Measurements from ENCODE around the gene TTLL6.

DNA sequence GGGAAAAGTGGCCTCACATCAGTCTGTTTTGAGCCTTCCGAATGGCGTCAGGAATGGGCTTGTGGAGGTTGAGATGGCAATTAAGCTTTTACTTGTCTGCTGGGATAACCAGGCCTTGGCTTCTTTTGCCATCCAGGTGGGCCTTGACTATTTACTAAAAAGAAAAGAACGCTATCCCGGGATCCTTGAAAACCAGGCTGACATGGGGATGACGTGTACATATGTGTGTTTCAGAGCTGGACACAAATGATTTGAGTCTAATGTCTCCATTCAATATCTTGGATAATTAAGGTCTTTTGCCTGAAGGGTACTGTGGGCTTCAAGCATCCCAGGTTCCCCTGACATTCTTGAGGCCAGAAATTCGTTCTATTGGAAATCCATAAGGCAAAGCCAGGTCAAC lies 55.9 kb downstream of the TTLL6 start:
- TF ChIP-seq, protein P1, sequence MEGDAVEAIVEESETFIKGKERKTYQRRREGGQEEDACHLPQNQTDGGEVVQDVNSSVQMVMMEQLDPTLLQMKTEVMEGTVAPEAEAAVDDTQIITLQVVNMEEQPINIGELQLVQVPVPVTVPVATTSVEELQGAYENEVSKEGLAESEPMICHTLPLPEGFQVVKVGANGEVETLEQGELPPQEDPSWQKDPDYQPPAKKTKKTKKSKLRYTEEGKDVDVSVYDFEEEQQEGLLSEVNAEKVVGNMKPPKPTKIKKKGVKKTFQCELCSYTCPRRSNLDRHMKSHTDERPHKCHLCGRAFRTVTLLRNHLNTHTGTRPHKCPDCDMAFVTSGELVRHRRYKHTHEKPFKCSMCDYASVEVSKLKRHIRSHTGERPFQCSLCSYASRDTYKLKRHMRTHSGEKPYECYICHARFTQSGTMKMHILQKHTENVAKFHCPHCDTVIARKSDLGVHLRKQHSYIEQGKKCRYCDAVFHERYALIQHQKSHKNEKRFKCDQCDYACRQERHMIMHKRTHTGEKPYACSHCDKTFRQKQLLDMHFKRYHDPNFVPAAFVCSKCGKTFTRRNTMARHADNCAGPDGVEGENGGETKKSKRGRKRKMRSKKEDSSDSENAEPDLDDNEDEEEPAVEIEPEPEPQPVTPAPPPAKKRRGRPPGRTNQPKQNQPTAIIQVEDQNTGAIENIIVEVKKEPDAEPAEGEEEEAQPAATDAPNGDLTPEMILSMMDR (tag by site-specific recombination; IDR thresholded peaks at IDR 0.05), result no peak
- TF ChIP-seq, protein P2, sequence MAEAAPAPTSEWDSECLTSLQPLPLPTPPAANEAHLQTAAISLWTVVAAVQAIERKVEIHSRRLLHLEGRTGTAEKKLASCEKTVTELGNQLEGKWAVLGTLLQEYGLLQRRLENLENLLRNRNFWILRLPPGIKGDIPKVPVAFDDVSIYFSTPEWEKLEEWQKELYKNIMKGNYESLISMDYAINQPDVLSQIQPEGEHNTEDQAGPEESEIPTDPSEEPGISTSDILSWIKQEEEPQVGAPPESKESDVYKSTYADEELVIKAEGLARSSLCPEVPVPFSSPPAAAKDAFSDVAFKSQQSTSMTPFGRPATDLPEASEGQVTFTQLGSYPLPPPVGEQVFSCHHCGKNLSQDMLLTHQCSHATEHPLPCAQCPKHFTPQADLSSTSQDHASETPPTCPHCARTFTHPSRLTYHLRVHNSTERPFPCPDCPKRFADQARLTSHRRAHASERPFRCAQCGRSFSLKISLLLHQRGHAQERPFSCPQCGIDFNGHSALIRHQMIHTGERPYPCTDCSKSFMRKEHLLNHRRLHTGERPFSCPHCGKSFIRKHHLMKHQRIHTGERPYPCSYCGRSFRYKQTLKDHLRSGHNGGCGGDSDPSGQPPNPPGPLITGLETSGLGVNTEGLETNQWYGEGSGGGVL (tag by site-specific recombination; IDR thresholded peaks at IDR 0.05), result no peak
- TF ChIP-seq ZNF211 (tag by site-specific recombination; IDR thresholded peaks at IDR 0.05; ENCODE audit: low read depth) (no peak), SETDB1 (IDR thresholded peaks at IDR 0.05; ENCODE audit: insufficient read length, low read length) (no peak), ZNF175 (tag by site-specific recombination; IDR thresholded peaks at IDR 0.05) (no peak)
- TF ChIP-seq, protein P3, sequence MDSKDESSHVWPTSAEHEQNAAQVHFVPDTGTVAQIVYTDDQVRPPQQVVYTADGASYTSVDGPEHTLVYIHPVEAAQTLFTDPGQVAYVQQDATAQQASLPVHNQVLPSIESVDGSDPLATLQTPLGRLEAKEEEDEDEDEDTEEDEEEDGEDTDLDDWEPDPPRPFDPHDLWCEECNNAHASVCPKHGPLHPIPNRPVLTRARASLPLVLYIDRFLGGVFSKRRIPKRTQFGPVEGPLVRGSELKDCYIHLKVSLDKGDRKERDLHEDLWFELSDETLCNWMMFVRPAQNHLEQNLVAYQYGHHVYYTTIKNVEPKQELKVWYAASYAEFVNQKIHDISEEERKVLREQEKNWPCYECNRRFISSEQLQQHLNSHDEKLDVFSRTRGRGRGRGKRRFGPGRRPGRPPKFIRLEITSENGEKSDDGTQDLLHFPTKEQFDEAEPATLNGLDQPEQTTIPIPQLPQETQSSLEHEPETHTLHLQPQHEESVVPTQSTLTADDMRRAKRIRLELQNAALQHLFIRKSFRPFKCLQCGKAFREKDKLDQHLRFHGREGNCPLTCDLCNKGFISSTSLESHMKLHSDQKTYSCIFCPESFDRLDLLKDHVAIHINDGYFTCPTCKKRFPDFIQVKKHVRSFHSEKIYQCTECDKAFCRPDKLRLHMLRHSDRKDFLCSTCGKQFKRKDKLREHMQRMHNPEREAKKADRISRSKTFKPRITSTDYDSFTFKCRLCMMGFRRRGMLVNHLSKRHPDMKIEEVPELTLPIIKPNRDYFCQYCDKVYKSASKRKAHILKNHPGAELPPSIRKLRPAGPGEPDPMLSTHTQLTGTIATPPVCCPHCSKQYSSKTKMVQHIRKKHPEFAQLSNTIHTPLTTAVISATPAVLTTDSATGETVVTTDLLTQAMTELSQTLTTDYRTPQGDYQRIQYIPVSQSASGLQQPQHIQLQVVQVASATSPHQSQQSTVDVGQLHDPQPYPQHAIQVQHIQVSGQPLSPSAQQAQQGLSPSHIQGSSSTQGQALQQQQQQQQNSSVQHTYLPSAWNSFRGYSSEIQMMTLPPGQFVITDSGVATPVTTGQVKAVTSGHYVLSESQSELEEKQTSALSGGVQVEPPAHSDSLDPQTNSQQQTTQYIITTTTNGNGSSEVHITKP (tag by site-specific recombination; IDR thresholded peaks at IDR 0.05), result no peak
- TF ChIP-seq, protein P4, sequence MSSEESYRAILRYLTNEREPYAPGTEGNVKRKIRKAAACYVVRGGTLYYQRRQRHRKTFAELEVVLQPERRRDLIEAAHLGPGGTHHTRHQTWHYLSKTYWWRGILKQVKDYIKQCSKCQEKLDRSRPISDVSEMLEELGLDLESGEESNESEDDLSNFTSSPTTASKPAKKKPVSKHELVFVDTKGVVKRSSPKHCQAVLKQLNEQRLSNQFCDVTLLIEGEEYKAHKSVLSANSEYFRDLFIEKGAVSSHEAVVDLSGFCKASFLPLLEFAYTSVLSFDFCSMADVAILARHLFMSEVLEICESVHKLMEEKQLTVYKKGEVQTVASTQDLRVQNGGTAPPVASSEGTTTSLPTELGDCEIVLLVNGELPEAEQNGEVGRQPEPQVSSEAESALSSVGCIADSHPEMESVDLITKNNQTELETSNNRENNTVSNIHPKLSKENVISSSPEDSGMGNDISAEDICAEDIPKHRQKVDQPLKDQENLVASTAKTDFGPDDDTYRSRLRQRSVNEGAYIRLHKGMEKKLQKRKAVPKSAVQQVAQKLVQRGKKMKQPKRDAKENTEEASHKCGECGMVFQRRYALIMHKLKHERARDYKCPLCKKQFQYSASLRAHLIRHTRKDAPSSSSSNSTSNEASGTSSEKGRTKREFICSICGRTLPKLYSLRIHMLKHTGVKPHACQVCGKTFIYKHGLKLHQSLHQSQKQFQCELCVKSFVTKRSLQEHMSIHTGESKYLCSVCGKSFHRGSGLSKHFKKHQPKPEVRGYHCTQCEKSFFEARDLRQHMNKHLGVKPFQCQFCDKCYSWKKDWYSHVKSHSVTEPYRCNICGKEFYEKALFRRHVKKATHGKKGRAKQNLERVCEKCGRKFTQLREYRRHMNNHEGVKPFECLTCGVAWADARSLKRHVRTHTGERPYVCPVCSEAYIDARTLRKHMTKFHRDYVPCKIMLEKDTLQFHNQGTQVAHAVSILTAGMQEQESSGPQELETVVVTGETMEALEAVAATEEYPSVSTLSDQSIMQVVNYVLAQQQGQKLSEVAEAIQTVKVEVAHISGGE (tag by site-specific recombination; conservative IDR thresholded peaks at IDR 0.05; ENCODE audit: low read depth), result no peak
- TF ChIP-seq, protein P5, sequence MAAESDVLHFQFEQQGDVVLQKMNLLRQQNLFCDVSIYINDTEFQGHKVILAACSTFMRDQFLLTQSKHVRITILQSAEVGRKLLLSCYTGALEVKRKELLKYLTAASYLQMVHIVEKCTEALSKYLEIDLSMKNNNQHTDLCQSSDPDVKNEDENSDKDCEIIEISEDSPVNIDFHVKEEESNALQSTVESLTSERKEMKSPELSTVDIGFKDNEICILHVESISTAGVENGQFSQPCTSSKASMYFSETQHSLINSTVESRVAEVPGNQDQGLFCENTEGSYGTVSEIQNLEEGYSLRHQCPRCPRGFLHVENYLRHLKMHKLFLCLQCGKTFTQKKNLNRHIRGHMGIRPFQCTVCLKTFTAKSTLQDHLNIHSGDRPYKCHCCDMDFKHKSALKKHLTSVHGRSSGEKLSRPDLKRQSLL (tag by site-specific recombination; IDR thresholded peaks at IDR 0.05), result no peak

Data from HEK293 (cell line).